Hepatocyte (in vitro differentiated cells): ENCODE data around the gene LSM5.

Source experiments
- EZH2 ChIP-seq: fragments of 200-600 bp; sonication (generic); IDR thresholded peaks from 2 replicates; pipeline ENCODE4 v1.6.1; 2016; ENCODE audit warnings: antibody characterized with exemption, mild to moderate bottlenecking, borderline replicate concordance
- TF ChIP-seq, protein P1 (sequence below): fragments of 200-600 bp; sonication (generic); IDR thresholded peaks from 2 replicates; pipeline ENCODE4 v1.5.1; 2016; ENCODE audit warnings: antibody characterized with exemption, mild to moderate bottlenecking; ENCODE audit not compliant: poor library complexity

DNA sequence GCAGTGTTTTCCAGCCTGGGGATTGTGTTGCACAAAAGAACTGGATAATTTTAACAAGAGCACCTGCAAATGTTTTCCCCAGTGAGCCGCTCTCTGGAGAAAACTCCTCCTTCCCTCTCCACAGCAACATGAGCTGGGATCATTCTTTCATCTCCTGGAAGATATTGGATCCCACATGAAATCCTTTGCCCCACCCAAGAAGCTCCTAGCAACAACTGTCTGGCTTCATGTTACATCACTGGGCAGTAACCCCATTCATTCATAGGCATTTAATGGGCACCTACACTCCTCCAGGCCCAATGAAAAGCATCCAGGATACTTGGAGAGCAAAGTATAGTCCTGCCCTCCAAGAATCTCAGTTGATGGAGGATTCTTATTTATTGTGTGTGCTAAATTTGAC, 27.2 kb downstream of the LSM5 start:
- TF ChIP-seq, protein P1, sequence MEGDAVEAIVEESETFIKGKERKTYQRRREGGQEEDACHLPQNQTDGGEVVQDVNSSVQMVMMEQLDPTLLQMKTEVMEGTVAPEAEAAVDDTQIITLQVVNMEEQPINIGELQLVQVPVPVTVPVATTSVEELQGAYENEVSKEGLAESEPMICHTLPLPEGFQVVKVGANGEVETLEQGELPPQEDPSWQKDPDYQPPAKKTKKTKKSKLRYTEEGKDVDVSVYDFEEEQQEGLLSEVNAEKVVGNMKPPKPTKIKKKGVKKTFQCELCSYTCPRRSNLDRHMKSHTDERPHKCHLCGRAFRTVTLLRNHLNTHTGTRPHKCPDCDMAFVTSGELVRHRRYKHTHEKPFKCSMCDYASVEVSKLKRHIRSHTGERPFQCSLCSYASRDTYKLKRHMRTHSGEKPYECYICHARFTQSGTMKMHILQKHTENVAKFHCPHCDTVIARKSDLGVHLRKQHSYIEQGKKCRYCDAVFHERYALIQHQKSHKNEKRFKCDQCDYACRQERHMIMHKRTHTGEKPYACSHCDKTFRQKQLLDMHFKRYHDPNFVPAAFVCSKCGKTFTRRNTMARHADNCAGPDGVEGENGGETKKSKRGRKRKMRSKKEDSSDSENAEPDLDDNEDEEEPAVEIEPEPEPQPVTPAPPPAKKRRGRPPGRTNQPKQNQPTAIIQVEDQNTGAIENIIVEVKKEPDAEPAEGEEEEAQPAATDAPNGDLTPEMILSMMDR: no peak
- no peak for TF ChIP-seq EZH2
